ENCODE data around the gene CCZ1B. TPM values are rescaled to one million over a fixed set of nuclear protein-coding genes. Genes with fewer than 3 reads are reported as not detected.
"Not testable (repeated sequence)": the region's sequence is repeated elsewhere in the genome, so short reads cannot be mapped to it uniquely, and the experiment has no call there.

CCZ1B gene
- total RNA-seq, result 10 to 100 TPM; 30.9 to 51.3 (median 41.2) TPM
- polyA plus RNA-seq, result 22.6 TPM
- long read RNA-seq, donor 1, transcript CCZ1B-201 (15 exons, 2,885 nt), result major isoform, 41 of 48 reads
- long read RNA-seq, donor 1, partial matches to known transcripts, result 0 of 48 reads
- long read RNA-seq, donor 1, other reads (novel, unspliced or antisense), result 5 of 48 reads
- long read RNA-seq, donor 2, transcript CCZ1B-201 (15 exons, 2,885 nt), result major isoform, 26 of 32 reads
- long read RNA-seq, donor 2, partial matches to known transcripts, result 0 of 32 reads
- long read RNA-seq, donor 2, other reads (novel, unspliced or antisense), result 2 of 32 reads
- long read RNA-seq, donor 3, partial matches to known transcripts, result 0 of 2 reads
- long read RNA-seq, donor 3, other reads (novel, unspliced or antisense), result 2 of 2 reads
- long read RNA-seq, donor 4, transcript CCZ1B-201 (15 exons, 2,885 nt), result major isoform, 41 of 46 reads
- long read RNA-seq, donor 4, partial matches to known transcripts, result 1 of 46 reads
- long read RNA-seq, donor 4, other reads (novel, unspliced or antisense), result 4 of 46 reads

DNA sequence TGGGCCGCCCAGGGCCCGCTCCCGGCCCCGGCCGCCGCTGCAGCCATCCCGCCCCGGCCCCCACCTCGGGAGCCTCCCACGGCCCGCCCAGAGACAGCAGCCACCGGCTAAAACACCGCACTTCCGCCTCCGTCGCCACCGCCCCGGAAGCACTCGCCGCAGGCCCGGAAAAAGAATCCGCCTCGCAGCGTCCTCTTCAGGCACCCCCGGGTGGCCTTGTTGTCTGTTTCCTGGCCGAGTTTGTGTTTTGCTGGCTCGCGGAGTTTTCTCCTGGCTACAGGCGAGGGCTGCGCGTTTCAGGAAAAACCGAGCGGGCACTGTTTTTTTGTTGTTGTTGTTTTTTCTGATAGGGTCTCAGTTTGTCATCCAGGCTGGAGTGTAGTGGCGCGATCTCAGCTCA, at the start of gene CCZ1B:
CCZ1B (minus strand) TSS at position 125 of the 400 bp plus-strand sequence; CDS start at position 47, 78 bp downstream.
- Histone ChIP-seq H3K27ac (ENCODE audit: low read length) (peak within 1 kb of the TSS; percentile 64), H3K4me3 (ENCODE audit: low read length) (peak within 1 kb of the TSS; percentile 51)
- H3K4me1 ChIP-seq (ENCODE audit: control insufficient read depth, insufficient read depth, low read length); H3K27me3 ChIP-seq (ENCODE audit: control insufficient read depth, insufficient read depth); intact Hi-C loops (cut with DNase I); H3K9me3 ChIP-seq (ENCODE audit: control insufficient read depth, low read length): not testable (repeated sequence)
- peak; percentile 85 to 95 (median 92) for DNase-seq
- WGBS, result 3% methylated on average over 25 of the region's 35 CpGs
- peak; percentile 97 to 99 for ATAC-seq

DNA sequence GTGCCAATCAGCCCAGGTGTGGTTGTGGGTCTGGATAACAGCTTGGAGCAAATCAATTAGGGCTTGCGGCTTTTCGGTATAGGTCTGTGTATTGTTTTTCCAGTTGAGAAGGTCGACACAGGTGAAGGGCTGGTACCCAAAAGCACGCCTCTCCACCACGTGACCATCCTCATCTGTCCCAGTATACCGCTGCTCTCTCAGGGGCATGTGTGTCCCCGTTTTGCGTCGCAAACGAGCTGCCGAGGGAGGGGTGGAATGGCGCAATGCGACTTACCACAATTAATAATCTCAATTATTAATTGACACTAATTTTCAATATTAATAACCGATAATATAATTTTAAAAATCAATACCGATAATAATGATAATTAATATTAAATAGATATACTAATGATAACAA, 48.9 kb upstream of the CCZ1B start:
- H3K27me3 ChIP-seq (ENCODE audit: control insufficient read depth, insufficient read depth); ATAC-seq: not testable (repeated sequence)
- WGBS, result 96% methylated on average over 15 of the region's 15 CpGs

DNA sequence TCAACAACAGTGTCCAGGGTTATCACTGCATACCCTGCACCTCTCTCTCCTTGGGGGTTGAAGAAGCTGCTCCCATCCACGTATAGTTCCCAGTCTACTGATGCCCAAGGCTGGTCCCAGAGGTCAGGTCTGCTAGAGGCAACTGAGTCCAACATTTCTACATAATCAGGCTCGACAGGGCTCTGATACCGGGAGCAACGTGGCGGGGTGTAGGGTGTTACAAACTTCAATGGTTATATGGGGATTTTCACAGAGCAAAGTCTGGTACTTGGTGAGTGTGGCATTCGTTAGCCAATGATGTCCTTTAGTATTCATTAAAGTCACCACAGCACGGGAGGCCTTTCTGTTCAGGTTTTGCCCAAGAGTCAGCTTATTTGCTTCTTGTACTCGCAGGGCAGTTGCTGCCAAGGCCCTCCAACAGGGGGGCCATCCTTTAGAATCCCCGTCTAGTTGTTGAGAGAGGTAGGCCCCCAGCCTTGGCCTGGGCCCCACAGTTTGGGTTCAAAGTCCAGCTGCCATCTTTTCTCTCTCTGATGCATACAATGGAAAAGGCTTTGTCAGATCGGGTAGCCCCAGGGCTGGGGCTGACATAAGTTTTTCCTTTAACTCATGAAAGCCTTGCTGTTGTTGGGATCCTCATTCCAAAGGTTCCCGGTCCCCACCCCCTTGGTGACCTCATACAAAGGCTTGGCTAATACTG, 46.3 kb upstream of the CCZ1B start:
- H3K27ac ChIP-seq (ENCODE audit: low read length); ATAC-seq; H3K4me1 ChIP-seq (ENCODE audit: control insufficient read depth, insufficient read depth, low read length); H3K27me3 ChIP-seq (ENCODE audit: control insufficient read depth, insufficient read depth); H3K9me3 ChIP-seq (ENCODE audit: control insufficient read depth, low read length); intact Hi-C loops (cut with DNase I); DNase-seq; H3K4me3 ChIP-seq (ENCODE audit: low read length): not testable (repeated sequence)
- WGBS, result 77% methylated on average over 11 of the region's 11 CpGs

More for the DNA sequence above, 48.9 kb upstream of the CCZ1B start:
- H3K27ac ChIP-seq (ENCODE audit: low read length); DNase-seq; H3K4me1 ChIP-seq (ENCODE audit: control insufficient read depth, insufficient read depth, low read length); H3K4me3 ChIP-seq (ENCODE audit: low read length); intact Hi-C loops (cut with DNase I); H3K9me3 ChIP-seq (ENCODE audit: control insufficient read depth, low read length): not testable (repeated sequence)

DNA sequence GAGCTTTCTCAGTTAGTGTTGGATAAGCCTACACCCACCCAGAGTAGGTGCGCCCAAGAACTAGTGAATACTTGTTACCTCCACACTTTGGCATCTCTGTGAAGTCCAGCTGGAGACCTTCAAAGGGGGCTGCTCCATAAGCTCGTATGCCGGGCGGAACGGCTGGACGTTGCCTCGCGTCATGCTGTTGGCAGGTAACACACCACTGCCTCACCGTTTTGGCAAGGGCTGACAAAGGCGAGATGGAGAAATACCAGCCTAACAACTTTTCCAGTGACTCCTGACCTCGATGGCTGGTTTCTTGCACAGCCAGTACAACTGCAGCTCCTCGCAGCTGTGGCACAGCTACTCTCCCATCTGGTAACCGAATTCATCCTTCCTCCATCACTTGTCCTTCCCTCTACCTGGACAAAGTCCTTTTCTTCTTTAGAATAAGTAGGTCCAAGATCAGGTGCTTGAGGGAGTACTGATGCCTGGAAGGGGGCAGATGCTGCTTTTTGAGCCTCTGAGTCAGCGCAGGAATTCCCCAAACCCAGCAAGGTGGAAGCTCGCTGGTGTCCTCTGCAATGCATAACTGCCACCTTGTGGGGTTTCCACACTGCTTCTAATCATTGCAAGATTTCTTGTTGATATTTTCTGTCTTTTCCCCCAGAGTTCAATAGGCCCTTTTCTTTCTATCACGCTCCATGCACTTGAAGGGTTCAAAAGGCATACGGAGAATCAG, 45.5 kb upstream of the CCZ1B start:
- DNase-seq; H3K4me1 ChIP-seq (ENCODE audit: control insufficient read depth, insufficient read depth, low read length); ATAC-seq; intact Hi-C loops (cut with DNase I); H3K4me3 ChIP-seq (ENCODE audit: low read length); H3K9me3 ChIP-seq (ENCODE audit: control insufficient read depth, low read length); H3K27ac ChIP-seq (ENCODE audit: low read length); H3K27me3 ChIP-seq (ENCODE audit: control insufficient read depth, insufficient read depth): not testable (repeated sequence)
- WGBS, result 73% methylated on average over 17 of the region's 17 CpGs

DNA sequence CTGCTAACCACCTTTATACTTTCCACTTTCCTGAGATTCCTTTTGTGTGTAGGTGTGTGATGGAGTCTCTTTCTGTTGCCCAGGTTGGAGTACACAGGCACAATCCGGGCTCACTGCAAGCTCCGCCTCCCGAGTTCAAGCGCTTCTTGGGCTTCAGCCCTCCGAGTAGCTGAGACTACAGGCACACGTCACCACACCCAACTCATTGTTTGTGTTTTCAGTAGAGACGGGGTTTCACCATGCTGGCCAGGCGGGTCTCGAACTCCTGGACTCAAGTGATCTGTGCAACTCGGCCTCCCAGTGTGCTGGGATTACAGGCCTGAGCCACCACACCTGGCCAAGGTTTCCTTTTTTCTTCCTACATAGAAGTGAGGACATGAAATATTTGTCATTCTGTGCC, 38.7 kb upstream of the CCZ1B start:
- H3K4me1 ChIP-seq (ENCODE audit: control insufficient read depth, insufficient read depth, low read length); DNase-seq; ATAC-seq; H3K9me3 ChIP-seq (ENCODE audit: control insufficient read depth, low read length); H3K27ac ChIP-seq (ENCODE audit: low read length); H3K27me3 ChIP-seq (ENCODE audit: control insufficient read depth, insufficient read depth); intact Hi-C loops (cut with DNase I); H3K4me3 ChIP-seq (ENCODE audit: low read length): not testable (repeated sequence)
- WGBS, result 78% methylated on average over 10 of the region's 10 CpGs

DNA sequence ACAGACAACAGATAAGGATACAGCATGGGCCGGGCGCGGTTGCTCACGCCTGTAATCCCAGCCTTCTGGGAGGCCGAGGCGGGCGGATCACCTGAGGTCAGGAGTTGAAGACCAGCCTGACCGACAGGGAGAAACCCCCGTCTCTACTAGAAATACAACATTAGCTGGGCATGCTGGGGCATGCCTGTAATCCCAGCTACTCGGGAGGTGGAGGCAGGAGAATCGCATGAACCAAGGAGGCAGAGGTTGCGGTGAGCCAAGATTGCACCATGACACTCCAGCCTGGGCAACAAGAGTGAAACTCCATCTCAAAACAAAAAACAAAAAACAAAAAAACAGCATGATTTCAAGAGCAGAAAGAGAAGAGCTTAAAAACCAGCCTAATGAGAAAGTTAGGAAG, 38.1 kb upstream of the CCZ1B start:
- WGBS, result 85% methylated on average over 12 of the region's 12 CpGs
- intact Hi-C loops (cut with DNase I), result not testable (repeated sequence)

DNA sequence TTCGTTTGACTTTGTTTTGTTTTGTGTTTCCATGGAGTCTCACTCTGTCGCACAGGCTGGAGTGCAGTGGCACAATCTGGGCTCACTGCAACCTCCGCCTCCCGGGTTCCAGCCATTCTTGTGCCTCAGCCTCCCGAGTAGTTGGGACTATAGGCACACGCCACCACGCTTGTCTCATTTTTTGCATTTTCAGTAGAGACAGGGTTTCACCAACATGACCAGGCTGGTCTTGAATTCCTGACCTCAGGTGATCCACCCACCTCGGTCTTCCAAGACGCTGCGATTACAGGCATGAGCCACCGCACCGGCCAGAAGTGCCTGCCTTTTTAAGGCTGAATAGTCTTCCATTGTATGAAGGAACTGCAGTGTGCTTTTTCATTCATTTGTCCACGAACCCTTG, 36.8 kb upstream of the CCZ1B start:
- intact Hi-C loops (cut with DNase I); H3K27me3 ChIP-seq (ENCODE audit: control insufficient read depth, insufficient read depth); ATAC-seq; DNase-seq; H3K9me3 ChIP-seq (ENCODE audit: control insufficient read depth, low read length); H3K4me3 ChIP-seq (ENCODE audit: low read length); H3K27ac ChIP-seq (ENCODE audit: low read length); H3K4me1 ChIP-seq (ENCODE audit: control insufficient read depth, insufficient read depth, low read length): not testable (repeated sequence)
- 83% methylated on average over 13 of the region's 13 CpGs for WGBS

More for the DNA sequence above, 38.1 kb upstream of the CCZ1B start:
- not testable (repeated sequence) for H3K4me3 ChIP-seq (ENCODE audit: low read length); DNase-seq; H3K9me3 ChIP-seq (ENCODE audit: control insufficient read depth, low read length); ATAC-seq; H3K4me1 ChIP-seq (ENCODE audit: control insufficient read depth, insufficient read depth, low read length); H3K27ac ChIP-seq (ENCODE audit: low read length); H3K27me3 ChIP-seq (ENCODE audit: control insufficient read depth, insufficient read depth)

DNA sequence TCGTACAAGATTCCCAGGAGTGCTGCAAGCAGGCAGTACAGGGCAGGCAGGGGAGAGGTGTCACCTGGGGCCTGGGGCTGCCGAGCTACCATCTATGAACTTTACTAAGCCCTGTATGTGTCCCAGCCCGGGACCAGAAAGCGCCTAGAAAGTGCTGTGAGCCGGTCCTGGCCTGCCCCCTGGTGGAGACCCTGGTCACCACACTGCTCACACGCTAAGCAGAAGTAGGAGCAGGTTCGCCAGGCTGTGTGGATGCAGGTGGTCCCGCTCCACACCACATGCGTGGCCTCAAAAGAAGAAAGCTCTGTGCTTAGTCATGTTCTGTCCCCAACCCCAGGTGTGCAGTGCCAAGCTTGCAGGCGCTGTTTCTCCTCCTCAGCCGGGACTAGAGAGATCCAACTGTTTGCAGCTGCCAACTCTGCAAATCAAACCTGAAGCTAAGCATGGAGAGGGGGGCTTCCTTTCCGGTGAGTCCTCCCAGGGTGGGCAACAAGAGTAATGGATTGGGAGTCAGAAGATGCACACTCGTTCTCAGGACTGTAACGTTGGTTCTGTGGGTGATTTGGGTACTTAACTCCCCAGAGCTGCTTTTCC, 31.7 kb upstream of the CCZ1B start:
- H3K4me1 ChIP-seq (ENCODE audit: control insufficient read depth, insufficient read depth, low read length); intact Hi-C loops (cut with DNase I); H3K27ac ChIP-seq (ENCODE audit: low read length); H3K4me3 ChIP-seq (ENCODE audit: low read length); H3K9me3 ChIP-seq (ENCODE audit: control insufficient read depth, low read length); ATAC-seq; H3K27me3 ChIP-seq (ENCODE audit: control insufficient read depth, insufficient read depth): not testable (repeated sequence)
- WGBS, result 15% methylated on average over 14 of the region's 14 CpGs
- peak; percentile 68 to 89 (median 87) for DNase-seq

DNA sequence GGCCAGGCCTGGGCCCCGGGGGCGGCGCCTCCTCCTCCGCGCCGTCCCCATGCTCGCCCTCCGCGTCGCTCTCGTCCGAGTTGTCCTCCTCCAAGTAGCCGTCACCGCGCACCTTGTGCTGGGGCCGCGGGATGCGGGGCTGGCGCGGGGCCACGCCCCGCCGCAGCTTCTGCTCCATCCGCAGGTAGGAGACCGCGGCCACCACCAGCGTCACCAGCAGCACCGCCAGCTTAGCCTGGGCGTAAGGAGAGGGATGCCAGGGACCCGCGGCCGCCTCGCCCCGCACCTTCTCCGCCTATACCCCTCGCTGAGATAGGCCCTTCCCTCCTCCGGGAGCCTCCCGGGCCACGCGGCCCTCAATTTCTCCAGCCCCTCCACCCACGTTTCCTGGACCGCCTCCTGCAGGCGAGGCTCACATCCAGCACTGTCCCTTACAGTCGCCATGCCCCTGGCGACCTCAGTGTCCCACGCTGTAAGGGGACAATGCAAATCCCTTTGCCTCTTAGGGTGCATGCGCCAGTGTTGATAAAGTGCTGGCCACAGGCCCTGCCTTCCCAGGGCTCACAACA, 29.6 kb upstream of the CCZ1B start:
- ATAC-seq; H3K27ac ChIP-seq (ENCODE audit: low read length); H3K27me3 ChIP-seq (ENCODE audit: control insufficient read depth, insufficient read depth); intact Hi-C loops (cut with DNase I); H3K9me3 ChIP-seq (ENCODE audit: control insufficient read depth, low read length); H3K4me1 ChIP-seq (ENCODE audit: control insufficient read depth, insufficient read depth, low read length); H3K4me3 ChIP-seq (ENCODE audit: low read length): not testable (repeated sequence)
- peak in 1 of 3 donors; percentile 61 for DNase-seq
- WGBS, result 2% methylated on average over 35 of the region's 47 CpGs
